Kidney epithelial cell (primary cell): ENCODE results near the gene TMEM186. TPM values are rescaled to one million over a fixed set of nuclear protein-coding genes. Genes with fewer than 3 reads are reported as not detected.

ENCODE experiments used
- DNase-seq: peaks from one replicate; pipeline ENCODE4 v3.0.0-alpha.2; 2010; ENCODE audit warnings: low read depth
- H3K27me3 ChIP-seq: 2 replicates; pipeline ENCODE4 v1.6.0; 2011; ENCODE audit warnings: low read length; ENCODE audit not compliant: control insufficient read depth, insufficient read depth
- H3K36me3 ChIP-seq: 2 replicates; pipeline ENCODE4 v1.5.1; 2011; ENCODE audit warnings: low read length; ENCODE audit not compliant: control insufficient read depth, insufficient read depth
- H3K4me3 ChIP-seq: 2 replicates; pipeline ENCODE4 v1.5.1; 2011; ENCODE audit warnings: low read depth, mild to moderate bottlenecking, control low read depth, low read length
- CTCF ChIP-seq: IDR thresholded peaks from 2 replicates; pipeline ENCODE4 v1.5.1; 2011; ENCODE audit warnings: mild to moderate bottlenecking, moderate library complexity, low read length, control low read depth, inconsistent platforms; ENCODE audit not compliant: insufficient read depth, poor library complexity, severe bottlenecking
- total RNA-seq: library from RNA; depleted of rRNA; stranded (reverse); fragments of >200 nt; gene quantifications from 2 replicates; pipeline ENCODE4 v1.2.3, GENCODE V29; 2015

Gene TMEM186
- total RNA-seq, 1 donor from 2014 or later = 10.9 TPM

GRCh38 chr16:8768283-8768682, 29.2 kb downstream of the TMEM186 start:
- no peak for TF ChIP-seq CTCF
- H3K27me3 ChIP-seq = no peaks in the 10 kb centered on the region

GRCh38 chr16:8767176-8767575, 30.3 kb downstream of the TMEM186 start:
- H3K4me3 ChIP-seq = no peak overlapping the region

More at GRCh38 chr16:8768283-8768682, 29.2 kb downstream of the TMEM186 start:
- H3K4me3 ChIP-seq = no peak overlapping the region
- no peaks in the 10 kb centered on the region for H3K36me3 ChIP-seq
- DNase-seq = no peak

GRCh38 chr16:8764525-8765250, 32.8 kb downstream of the TMEM186 start:
- no peak overlapping the region for H3K4me3 ChIP-seq
- no peak for TF ChIP-seq CTCF
- no peaks in the 10 kb centered on the region for H3K27me3 ChIP-seq
- no peaks in the 10 kb centered on the region for H3K36me3 ChIP-seq
- DNase-seq = no peak

More at GRCh38 chr16:8767176-8767575, 30.3 kb downstream of the TMEM186 start:
- no peak for DNase-seq
- TF ChIP-seq CTCF = no peak
- no peaks in the 10 kb centered on the region for H3K36me3 ChIP-seq
- H3K27me3 ChIP-seq = no peaks in the 10 kb centered on the region

GRCh38 chr16:8763899-8764298, 33.5 kb downstream of the TMEM186 start:
- H3K27me3 ChIP-seq = no peaks in the 10 kb centered on the region
- TF ChIP-seq CTCF = no peak
- no peak for DNase-seq
- no peak overlapping the region for H3K4me3 ChIP-seq
- H3K36me3 ChIP-seq = no peaks in the 10 kb centered on the region

- H3K4me3 ChIP-seq = no peak overlapping the region
- no peak for DNase-seq
- H3K36me3 ChIP-seq = no peaks in the 10 kb centered on the region
- H3K27me3 ChIP-seq = no peaks in the 10 kb centered on the region
- no peak for TF ChIP-seq CTCF
Observed at GRCh38 chr16:8763083-8763482, 34.4 kb downstream of the TMEM186 start.

GRCh38 chr16:8762254-8762653, 35.2 kb downstream of the TMEM186 start:
- Histone ChIP-seq H3K36me3 (no peaks in the 10 kb centered on the region), H3K27me3 (no peaks in the 10 kb centered on the region), H3K4me3 (no peak overlapping the region)
- no peak for TF ChIP-seq CTCF
- DNase-seq = no peak
